ENCODE measurements around the gene THOP1. TPM values are rescaled to one million over a fixed set of nuclear protein-coding genes. Genes with fewer than 3 reads are reported as not detected.

THOP1 gene
- total RNA-seq, 1 experiment from 2014 or later = 74.8 TPM

GRCh38 chr19:2804156-2805004 lies 19.1 kb downstream of the THOP1 start:
- DNase-seq (ENCODE audit: low spot score) = no peak

GRCh38 chr19:2805261-2805900 lies 20.1 kb downstream of the THOP1 start:
- DNase-seq (ENCODE audit: low spot score) = no peak

GRCh38 chr19:2805991-2806649 lies 20.8 kb downstream of the THOP1 start:
- DNase-seq (ENCODE audit: low spot score) = no peak

- no peak for DNase-seq (ENCODE audit: low spot score)
These were observed 21.6 kb downstream of the THOP1 start for GRCh38 chr19:2806736-2807378.

- DNase-seq (ENCODE audit: low spot score) = no peak
These were observed 22.3 kb downstream of the THOP1 start for GRCh38 chr19:2807379-2808128.

- DNase-seq (ENCODE audit: low spot score) = no peak
These were observed 23.0 kb downstream of the THOP1 start for GRCh38 chr19:2808129-2808941.

GRCh38 chr19:2809387-2810140 lies 24.3 kb downstream of the THOP1 start:
- no peak for DNase-seq (ENCODE audit: low spot score)

GRCh38 chr19:2810141-2811091 lies 25.1 kb downstream of the THOP1 start:
- DNase-seq (ENCODE audit: low spot score) = no peak

- DNase-seq (ENCODE audit: low spot score) = no peak
These were observed 26.0 kb downstream of the THOP1 start for GRCh38 chr19:2811221-2811722.

GRCh38 chr19:2811735-2812413 lies 26.6 kb downstream of the THOP1 start:
- no peak for DNase-seq (ENCODE audit: low spot score)

GRCh38 chr19:2812414-2813234 lies 27.3 kb downstream of the THOP1 start:
- DNase-seq (ENCODE audit: low spot score) = no peak

GRCh38 chr19:2813235-2814160 lies 28.2 kb downstream of the THOP1 start:
- DNase-seq (ENCODE audit: low spot score) = no peak

- DNase-seq (ENCODE audit: low spot score) = no peak
These were observed 29.1 kb downstream of the THOP1 start for GRCh38 chr19:2814426-2814825.

GRCh38 chr19:2815191-2815614 lies 29.9 kb downstream of the THOP1 start:
- DNase-seq (ENCODE audit: low spot score) = no peak

- no peak for DNase-seq (ENCODE audit: low spot score)
These were observed 30.6 kb downstream of the THOP1 start for GRCh38 chr19:2815923-2816322.

GRCh38 chr19:2816641-2817040 lies 31.3 kb downstream of the THOP1 start:
- no peak for DNase-seq (ENCODE audit: low spot score)
